HEK293 (cell line): ENCODE results near the gene HEPH.

Experiments used
- WT1 ChIP-seq: fragments of 450-650 bp; formaldehyde crosslinking; IDR thresholded peaks from 2 replicates; pipeline ENCODE4 v1.5.1; 2016; ENCODE audit warnings: missing biosample characterization, missing genetic modification characterization
- YY1 ChIP-seq: fragments of 450-650 bp; formaldehyde crosslinking; IDR thresholded peaks from 2 replicates; pipeline ENCODE4 v1.5.1; 2018; ENCODE audit warnings: missing biosample characterization, missing genetic modification characterization
- ZEB2 ChIP-seq: fragments of 450-650 bp; formaldehyde crosslinking; IDR thresholded peaks from 2 replicates; pipeline ENCODE4 v1.5.1; 2016; ENCODE audit warnings: missing biosample characterization, missing genetic modification characterization
- ZFP69B ChIP-seq: fragments of 450-650 bp; formaldehyde crosslinking; IDR thresholded peaks from 2 replicates; pipeline ENCODE4 v1.5.1; 2016; ENCODE audit warnings: missing biosample characterization, missing genetic modification characterization
- ZNF19 ChIP-seq: fragments of 450-650 bp; formaldehyde crosslinking; IDR thresholded peaks from 2 replicates; pipeline ENCODE4; 2016; ENCODE audit warnings: missing biosample characterization, missing genetic modification characterization, low read depth
- ZNF239 ChIP-seq: fragments of 450-650 bp; formaldehyde crosslinking; IDR thresholded peaks from 2 replicates; pipeline ENCODE4 v1.5.1; 2016; ENCODE audit warnings: missing biosample characterization, missing genetic modification characterization
- ZNF311 ChIP-seq: fragments of 450-650 bp; formaldehyde crosslinking; IDR thresholded peaks from 2 replicates; pipeline ENCODE4 v1.5.1; 2017; ENCODE audit warnings: missing biosample characterization, missing genetic modification characterization, borderline replicate concordance
- ZNF510 ChIP-seq: fragments of 450-650 bp; formaldehyde crosslinking; IDR thresholded peaks from 2 replicates; pipeline ENCODE4 v1.5.1; 2018; ENCODE audit warnings: mild to moderate bottlenecking, missing genetic modification characterization, missing biosample characterization; ENCODE audit not compliant: insufficient replicate concordance
- ZNF776 ChIP-seq: fragments of 450-650 bp; formaldehyde crosslinking; IDR thresholded peaks from 2 replicates; pipeline ENCODE4 v1.5.0; 2017; ENCODE audit warnings: missing biosample characterization, missing genetic modification characterization, borderline replicate concordance
- TF ChIP-seq, protein P1 (sequence below): fragments of 450-650 bp; formaldehyde crosslinking; IDR thresholded peaks from 2 replicates; pipeline ENCODE4 v1.5.1; 2016; ENCODE audit warnings: missing biosample characterization, missing genetic modification characterization
- TF ChIP-seq, protein P2 (sequence below): fragments of 450-650 bp; formaldehyde crosslinking; IDR thresholded peaks from 2 replicates; pipeline ENCODE4 v1.5.1; 2016; ENCODE audit warnings: missing biosample characterization, missing genetic modification characterization
- TF ChIP-seq, protein P3 (sequence below): sonication (generic); formaldehyde crosslinking; IDR thresholded peaks from 2 replicates; pipeline ENCODE4 v1.8.1; 2022; ENCODE audit warnings: mild to moderate bottlenecking, moderate library complexity, missing genetic modification reagents

DNA sequence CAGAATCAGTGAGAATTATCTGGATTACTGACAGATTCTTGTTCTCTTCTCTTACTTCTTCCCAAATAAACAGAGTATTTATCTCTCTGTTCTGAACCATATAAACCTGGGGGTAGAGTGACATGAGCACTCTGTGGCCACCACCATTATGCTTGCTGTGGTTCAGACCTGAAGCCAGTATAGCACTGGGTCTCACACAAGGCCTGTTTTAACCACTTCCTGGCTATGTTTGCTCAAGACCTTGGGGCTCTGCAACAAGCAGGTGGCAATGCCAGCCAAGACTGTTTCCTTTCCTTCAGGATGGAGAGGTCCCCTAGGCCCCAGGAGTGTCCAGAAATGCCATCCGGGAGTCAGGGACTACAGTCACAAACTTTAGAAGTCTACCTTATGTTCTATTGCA lies 21.7 kb upstream of the HEPH start:
- TF ChIP-seq ZNF776, result no peak
- no peak for TF ChIP-seq YY1 (tag by site-specific recombination)
- no peak for TF ChIP-seq ZEB2
- TF ChIP-seq ZFP69B (tag by site-specific recombination), result no peak
- TF ChIP-seq ZNF510 (tag by site-specific recombination), result no peak
- TF ChIP-seq, protein P1, sequence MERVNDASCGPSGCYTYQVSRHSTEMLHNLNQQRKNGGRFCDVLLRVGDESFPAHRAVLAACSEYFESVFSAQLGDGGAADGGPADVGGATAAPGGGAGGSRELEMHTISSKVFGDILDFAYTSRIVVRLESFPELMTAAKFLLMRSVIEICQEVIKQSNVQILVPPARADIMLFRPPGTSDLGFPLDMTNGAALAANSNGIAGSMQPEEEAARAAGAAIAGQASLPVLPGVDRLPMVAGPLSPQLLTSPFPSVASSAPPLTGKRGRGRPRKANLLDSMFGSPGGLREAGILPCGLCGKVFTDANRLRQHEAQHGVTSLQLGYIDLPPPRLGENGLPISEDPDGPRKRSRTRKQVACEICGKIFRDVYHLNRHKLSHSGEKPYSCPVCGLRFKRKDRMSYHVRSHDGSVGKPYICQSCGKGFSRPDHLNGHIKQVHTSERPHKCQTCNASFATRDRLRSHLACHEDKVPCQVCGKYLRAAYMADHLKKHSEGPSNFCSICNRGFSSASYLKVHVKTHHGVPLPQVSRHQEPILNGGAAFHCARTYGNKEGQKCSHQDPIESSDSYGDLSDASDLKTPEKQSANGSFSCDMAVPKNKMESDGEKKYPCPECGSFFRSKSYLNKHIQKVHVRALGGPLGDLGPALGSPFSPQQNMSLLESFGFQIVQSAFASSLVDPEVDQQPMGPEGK, result no peak
- TF ChIP-seq WT1 (tag by site-specific recombination), result no peak
- TF ChIP-seq, protein P2, sequence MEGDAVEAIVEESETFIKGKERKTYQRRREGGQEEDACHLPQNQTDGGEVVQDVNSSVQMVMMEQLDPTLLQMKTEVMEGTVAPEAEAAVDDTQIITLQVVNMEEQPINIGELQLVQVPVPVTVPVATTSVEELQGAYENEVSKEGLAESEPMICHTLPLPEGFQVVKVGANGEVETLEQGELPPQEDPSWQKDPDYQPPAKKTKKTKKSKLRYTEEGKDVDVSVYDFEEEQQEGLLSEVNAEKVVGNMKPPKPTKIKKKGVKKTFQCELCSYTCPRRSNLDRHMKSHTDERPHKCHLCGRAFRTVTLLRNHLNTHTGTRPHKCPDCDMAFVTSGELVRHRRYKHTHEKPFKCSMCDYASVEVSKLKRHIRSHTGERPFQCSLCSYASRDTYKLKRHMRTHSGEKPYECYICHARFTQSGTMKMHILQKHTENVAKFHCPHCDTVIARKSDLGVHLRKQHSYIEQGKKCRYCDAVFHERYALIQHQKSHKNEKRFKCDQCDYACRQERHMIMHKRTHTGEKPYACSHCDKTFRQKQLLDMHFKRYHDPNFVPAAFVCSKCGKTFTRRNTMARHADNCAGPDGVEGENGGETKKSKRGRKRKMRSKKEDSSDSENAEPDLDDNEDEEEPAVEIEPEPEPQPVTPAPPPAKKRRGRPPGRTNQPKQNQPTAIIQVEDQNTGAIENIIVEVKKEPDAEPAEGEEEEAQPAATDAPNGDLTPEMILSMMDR, result no peak
- TF ChIP-seq, protein P3, sequence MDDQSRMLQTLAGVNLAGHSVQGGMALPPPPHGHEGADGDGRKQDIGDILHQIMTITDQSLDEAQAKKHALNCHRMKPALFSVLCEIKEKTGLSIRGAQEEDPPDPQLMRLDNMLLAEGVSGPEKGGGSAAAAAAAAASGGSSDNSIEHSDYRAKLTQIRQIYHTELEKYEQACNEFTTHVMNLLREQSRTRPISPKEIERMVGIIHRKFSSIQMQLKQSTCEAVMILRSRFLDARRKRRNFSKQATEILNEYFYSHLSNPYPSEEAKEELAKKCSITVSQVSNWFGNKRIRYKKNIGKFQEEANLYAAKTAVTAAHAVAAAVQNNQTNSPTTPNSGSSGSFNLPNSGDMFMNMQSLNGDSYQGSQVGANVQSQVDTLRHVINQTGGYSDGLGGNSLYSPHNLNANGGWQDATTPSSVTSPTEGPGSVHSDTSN, result no peak
- TF ChIP-seq ZNF239 (tag by site-specific recombination), result no peak
- no peak for TF ChIP-seq ZNF311 (tag by site-specific recombination)
- TF ChIP-seq ZNF19 (tag by site-specific recombination), result no peak
